GM13977 (cell line): Measurements from ENCODE around the gene CSMD2.

Source experiments
- DNase-seq: peaks from one replicate; pipeline ENCODE4 v3.0.0; 2012; ENCODE audit warnings: low spot score
- in situ Hi-C: fragments of 300-500 bp; cut with MboI; formaldehyde crosslinking; loops from one replicate; pipeline ENCODE4 v1.12.0; 2022; ENCODE audit warnings: low sequenced_read_pairs, low pct_unique_long_range_greater_than_20kb, mixed read lengths, inconsistent platforms; ENCODE audit not compliant: unreplicated experiment
- TF ChIP-seq, protein P1 (sequence below): IDR thresholded peaks from 2 replicates; pipeline ENCODE4 v1.5.1; 2012; ENCODE audit warnings: mild to moderate bottlenecking, control low read depth; ENCODE audit not compliant: insufficient read depth; ENCODE audit errors: extremely low read depth, missing control alignments

Gene CSMD2

GRCh38 chr1:33908324-33908956, 256.6 kb downstream of the CSMD2 start:
- in situ Hi-C loops, result no loop called here
- DNase-seq, result no peak
- TF ChIP-seq, protein P1, sequence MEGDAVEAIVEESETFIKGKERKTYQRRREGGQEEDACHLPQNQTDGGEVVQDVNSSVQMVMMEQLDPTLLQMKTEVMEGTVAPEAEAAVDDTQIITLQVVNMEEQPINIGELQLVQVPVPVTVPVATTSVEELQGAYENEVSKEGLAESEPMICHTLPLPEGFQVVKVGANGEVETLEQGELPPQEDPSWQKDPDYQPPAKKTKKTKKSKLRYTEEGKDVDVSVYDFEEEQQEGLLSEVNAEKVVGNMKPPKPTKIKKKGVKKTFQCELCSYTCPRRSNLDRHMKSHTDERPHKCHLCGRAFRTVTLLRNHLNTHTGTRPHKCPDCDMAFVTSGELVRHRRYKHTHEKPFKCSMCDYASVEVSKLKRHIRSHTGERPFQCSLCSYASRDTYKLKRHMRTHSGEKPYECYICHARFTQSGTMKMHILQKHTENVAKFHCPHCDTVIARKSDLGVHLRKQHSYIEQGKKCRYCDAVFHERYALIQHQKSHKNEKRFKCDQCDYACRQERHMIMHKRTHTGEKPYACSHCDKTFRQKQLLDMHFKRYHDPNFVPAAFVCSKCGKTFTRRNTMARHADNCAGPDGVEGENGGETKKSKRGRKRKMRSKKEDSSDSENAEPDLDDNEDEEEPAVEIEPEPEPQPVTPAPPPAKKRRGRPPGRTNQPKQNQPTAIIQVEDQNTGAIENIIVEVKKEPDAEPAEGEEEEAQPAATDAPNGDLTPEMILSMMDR, result no peak

- TF ChIP-seq, protein P1, result no peak
- in situ Hi-C loops, result no loop called here
- DNase-seq, result no peak
These were observed 258.9 kb downstream of the CSMD2 start for GRCh38 chr1:33906156-33906555.

GRCh38 chr1:33905241-33905640, 259.8 kb downstream of the CSMD2 start:
- in situ Hi-C loops, result no loop called here
- TF ChIP-seq, protein P1, result no peak
- no peak for DNase-seq

DNA sequence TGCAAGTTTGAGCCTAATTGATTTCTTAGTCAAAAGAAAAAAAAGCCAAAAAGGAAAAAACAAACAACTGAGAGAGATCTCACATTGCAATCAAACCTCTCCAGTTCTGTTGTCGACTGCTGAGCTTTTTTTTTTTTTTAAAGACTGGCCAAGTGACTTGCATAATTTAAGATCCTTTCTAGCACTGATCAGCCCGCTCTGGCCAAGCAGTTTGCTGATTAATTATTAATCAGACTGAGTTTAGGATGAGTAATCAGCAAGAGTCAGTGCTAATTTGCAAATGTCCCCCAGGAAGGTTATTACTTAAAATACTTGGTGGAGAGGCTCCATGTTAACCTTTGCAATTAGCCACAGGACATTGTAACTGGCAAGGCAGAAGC, 261.8 kb downstream of the CSMD2 start:
- TF ChIP-seq, protein P1, result no peak
- in situ Hi-C loops, result no loop called here
- DNase-seq, result no peak

DNA sequence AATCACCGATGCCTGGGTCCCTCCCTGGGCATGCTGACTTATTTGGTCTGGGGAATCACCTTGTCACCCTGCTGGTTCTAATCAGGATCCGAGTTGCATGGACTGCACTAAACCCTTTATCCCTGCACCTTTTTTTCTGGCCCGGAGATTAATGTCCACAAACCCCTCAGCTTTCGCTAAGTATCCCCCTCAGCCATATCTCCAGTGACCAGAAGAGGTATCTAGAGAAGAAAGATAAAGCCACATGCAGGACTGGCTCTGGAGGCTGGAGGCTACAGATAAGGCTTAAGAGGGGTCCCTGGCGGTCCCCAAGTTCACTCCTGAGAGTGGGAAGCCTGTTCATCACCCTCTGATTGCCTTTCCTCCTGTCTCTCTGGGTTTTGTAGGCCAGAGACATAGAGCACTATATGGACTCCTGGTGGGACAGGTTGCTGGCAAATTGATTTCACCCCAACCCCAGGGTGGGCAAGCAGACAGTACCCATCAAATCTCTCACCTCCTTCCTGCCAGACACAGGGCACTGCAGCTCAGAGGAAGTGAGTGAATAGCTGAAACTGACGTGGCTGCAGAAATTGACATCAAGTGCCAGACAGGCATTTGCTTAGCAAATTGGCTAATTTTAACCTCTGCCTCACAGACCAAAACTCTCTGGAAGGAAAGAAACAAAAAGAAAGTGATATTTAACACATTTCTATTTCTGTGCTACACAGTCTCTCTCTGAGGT, 262.4 kb downstream of the CSMD2 start:
- no peak for DNase-seq
- in situ Hi-C loops, result no loop called here
- TF ChIP-seq, protein P1, result no peak

DNA sequence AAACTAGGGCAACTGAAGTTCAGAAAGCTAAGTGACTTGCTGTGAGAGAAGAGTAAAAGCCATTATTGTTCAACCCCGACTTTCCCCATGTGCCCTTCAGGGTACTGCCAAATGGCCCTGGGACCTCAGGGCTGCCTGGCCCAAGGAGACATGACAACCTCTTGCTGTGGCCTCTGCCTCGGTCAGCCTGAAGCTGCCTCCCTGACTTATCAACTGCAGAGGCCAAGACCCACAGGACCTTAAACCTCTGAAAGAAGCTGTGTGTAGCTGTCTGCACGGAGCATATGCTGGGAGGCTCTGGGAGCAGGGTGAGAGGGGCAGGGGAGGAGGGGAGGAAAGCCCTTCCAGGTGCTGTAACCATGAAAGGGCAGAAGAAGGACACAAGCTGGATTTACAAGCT, 265.3 kb downstream of the CSMD2 start:
- in situ Hi-C loops, result no loop called here
- TF ChIP-seq, protein P1, result no peak
- no peak for DNase-seq
